GM18951 (cell line): ENCODE results near the gene TTC39B.

Source experiments
- POLR2A ChIP-seq: IDR thresholded peaks from 4 replicates; pipeline ENCODE4 v1.6.1; 2011; ENCODE audit warnings: mild to moderate bottlenecking; ENCODE audit not compliant: insufficient read length, insufficient read depth; ENCODE audit errors: extremely low read depth
- in situ Hi-C: fragments of 300-500 bp; cut with MboI; formaldehyde crosslinking; loops from one replicate; pipeline ENCODE4 v1.12.0; 2022; ENCODE audit warnings: low sequenced_read_pairs, mixed read lengths, inconsistent platforms; ENCODE audit not compliant: unreplicated experiment

TTC39B gene

GRCh38 chr9:15132091-15132490, 174.9 kb downstream of the TTC39B start:
- in situ Hi-C loops = no loop called here
- no peak for TF ChIP-seq POLR2A

GRCh38 chr9:15131094-15131493, 175.9 kb downstream of the TTC39B start:
- no peak for TF ChIP-seq POLR2A
- in situ Hi-C loops = no loop called here

GRCh38 chr9:15127831-15128230, 179.2 kb downstream of the TTC39B start:
- TF ChIP-seq POLR2A = no peak
- in situ Hi-C loops = no loop called here

GRCh38 chr9:15121630-15122029, 185.4 kb downstream of the TTC39B start:
- in situ Hi-C loops = no loop called here
- TF ChIP-seq POLR2A = no peak

GRCh38 chr9:15116130-15116580, 190.9 kb downstream of the TTC39B start:
- TF ChIP-seq POLR2A = no peak
- in situ Hi-C loops = no loop called here

- no peak for TF ChIP-seq POLR2A
- in situ Hi-C loops = no loop called here
Observed at GRCh38 chr9:15115702-15116101, 191.3 kb downstream of the TTC39B start.

GRCh38 chr9:15115041-15115440, 192.0 kb downstream of the TTC39B start:
- TF ChIP-seq POLR2A = no peak

More at GRCh38 chr9:15115041-15115440, 192.0 kb downstream of the TTC39B start:
- in situ Hi-C loops = no loop called here
